Bronchial epithelial cell (primary cell): ENCODE data around the gene ACP6. TPM values are rescaled to one million over a fixed set of nuclear protein-coding genes. Genes with fewer than 3 reads are reported as not detected.

Source experiments
- DNase-seq: peaks from one replicate; pipeline ENCODE4 v3.0.0-alpha.2; 2010; ENCODE audit warnings: low read depth
- FAIRE-seq: peaks from 2 replicates; lab custom pipeline; 2011; peaks lifted over from hg19 to GRCh38; lab: Jason Lieb, UNC
- H3K27me3 ChIP-seq: 2 replicates; pipeline ENCODE4 v1.5.1; 2011; ENCODE audit warnings: low read length; ENCODE audit not compliant: control insufficient read depth, insufficient read depth
- H3K36me3 ChIP-seq: 2 replicates; pipeline ENCODE4 v1.5.1; 2011; ENCODE audit warnings: low read length; ENCODE audit not compliant: control insufficient read depth, insufficient read depth
- H3K4me3 ChIP-seq: 2 replicates; pipeline ENCODE4 v1.5.1; 2011; ENCODE audit warnings: mild to moderate bottlenecking, low read depth, low read length, control low read depth
- total RNA-seq: library from RNA; depleted of rRNA; stranded (reverse); fragments of >200 nt; gene quantifications from 2 replicates; pipeline ENCODE4 v1.2.1, GENCODE V29; 2014
- TF ChIP-seq, protein P1 (sequence below): IDR thresholded peaks from 2 replicates; pipeline ENCODE4 v1.5.1; 2011; ENCODE audit warnings: mild to moderate bottlenecking, moderate library complexity, low read length, control low read depth, inconsistent platforms; ENCODE audit not compliant: insufficient read depth, severe bottlenecking

The ACP6 gene
- total RNA-seq, 1 donor from 2014 or later = 6.6 TPM

DNA sequence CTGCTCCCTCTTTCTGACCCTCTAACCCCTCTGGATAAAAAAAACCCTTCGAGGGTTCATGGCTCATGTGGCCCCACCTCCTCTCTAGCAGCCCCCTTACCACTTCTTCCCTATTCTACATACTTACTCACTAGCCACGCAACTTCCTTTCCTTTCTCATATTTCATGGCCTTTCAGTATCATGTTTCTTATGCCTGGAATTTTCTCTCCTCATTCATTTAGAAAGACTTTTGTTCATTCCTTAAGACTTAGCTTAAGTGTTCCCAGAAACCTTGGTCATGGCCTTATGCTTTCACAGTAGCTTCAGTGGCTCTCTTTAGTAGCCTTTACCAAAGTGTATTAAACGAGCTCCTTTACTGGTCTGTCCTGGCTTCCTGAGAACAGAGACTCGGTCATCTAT, 6.1 kb downstream of the ACP6 start:
- H3K36me3 ChIP-seq = peaks cover 1% of the 10 kb centered on the region
- no peaks in the 10 kb centered on the region for H3K27me3 ChIP-seq
- no peak overlapping the region for H3K4me3 ChIP-seq
- TF ChIP-seq, protein P1, sequence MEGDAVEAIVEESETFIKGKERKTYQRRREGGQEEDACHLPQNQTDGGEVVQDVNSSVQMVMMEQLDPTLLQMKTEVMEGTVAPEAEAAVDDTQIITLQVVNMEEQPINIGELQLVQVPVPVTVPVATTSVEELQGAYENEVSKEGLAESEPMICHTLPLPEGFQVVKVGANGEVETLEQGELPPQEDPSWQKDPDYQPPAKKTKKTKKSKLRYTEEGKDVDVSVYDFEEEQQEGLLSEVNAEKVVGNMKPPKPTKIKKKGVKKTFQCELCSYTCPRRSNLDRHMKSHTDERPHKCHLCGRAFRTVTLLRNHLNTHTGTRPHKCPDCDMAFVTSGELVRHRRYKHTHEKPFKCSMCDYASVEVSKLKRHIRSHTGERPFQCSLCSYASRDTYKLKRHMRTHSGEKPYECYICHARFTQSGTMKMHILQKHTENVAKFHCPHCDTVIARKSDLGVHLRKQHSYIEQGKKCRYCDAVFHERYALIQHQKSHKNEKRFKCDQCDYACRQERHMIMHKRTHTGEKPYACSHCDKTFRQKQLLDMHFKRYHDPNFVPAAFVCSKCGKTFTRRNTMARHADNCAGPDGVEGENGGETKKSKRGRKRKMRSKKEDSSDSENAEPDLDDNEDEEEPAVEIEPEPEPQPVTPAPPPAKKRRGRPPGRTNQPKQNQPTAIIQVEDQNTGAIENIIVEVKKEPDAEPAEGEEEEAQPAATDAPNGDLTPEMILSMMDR = no peak
- FAIRE-seq (no peak), DNase-seq (peak; percentile 41)

DNA sequence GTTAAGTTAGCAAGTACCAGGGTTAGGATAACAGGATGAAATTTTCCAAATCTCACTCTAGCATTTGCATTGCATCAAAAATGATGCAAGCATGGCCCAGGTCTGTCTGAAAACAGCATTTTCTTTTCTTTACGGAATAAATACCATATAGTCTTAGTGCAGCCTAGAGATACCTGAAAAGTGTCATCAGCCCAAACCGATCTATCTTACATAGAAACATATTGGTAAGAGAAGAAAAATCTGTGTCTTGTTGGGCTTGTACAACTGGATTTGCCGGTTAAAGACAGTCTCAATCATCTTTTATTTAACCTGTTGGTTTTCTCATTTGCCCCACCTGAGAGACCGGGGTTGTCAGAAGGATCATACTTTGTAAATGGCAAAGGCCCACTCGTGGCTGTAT, 15.8 kb downstream of the ACP6 start:
- Histone ChIP-seq H3K27me3 (no peaks in the 10 kb centered on the region), H3K36me3 (peaks cover 16% of the 10 kb centered on the region), H3K4me3 (no peak overlapping the region)
- DNase-seq (no peak), FAIRE-seq (no peak)
- TF ChIP-seq, protein P1 = no peak

DNA sequence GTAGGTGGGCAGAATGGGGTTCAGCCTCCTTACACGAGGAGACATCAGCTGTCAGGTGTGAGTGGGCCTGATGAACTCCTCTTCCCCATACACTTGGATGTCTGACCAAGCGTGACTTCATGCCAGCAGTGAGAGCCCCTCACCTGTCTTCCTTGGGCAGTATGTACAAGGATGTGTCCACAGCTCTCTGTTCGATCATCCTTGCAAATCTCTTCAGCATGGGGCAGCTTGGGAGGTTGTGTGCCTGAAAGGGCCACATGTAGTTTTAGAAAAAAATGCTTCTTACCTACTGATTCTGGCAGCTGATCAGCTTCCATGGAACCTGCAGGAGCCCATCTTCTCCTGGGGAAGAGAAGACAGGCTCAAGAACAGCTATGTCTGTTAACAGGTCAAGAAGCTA, 18.0 kb downstream of the ACP6 start:
- no peaks in the 10 kb centered on the region for H3K27me3 ChIP-seq
- TF ChIP-seq, protein P1 = no peak
- DNase-seq = no peak
- no peak for FAIRE-seq
- H3K4me3 ChIP-seq = no peak overlapping the region
- H3K36me3 ChIP-seq = peaks cover 21% of the 10 kb centered on the region

DNA sequence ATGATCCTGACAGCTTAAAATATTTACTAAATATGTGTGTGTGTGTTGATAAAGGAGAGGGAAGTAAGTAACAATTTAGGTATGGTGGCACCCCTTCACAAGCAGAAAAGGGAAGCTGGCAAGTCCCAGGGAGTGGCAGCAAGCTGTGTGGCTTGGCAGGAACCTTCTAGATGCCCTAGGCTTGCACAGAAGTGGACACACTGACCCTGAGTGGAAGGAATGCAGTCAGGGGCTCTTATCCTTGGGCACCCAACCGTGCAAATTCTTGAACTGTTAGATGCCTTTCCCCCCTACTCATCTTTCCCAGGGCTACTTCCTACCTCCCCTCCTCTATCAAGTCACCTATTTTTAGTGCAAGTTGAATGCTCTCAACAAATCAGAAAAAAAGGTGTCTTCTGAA, 18.9 kb downstream of the ACP6 start:
- TF ChIP-seq, protein P1 = no peak
- DNase-seq (no peak), FAIRE-seq (no peak)
- H3K27me3 ChIP-seq = no peaks in the 10 kb centered on the region
- peaks cover 21% of the 10 kb centered on the region for H3K36me3 ChIP-seq
- H3K4me3 ChIP-seq = no peak overlapping the region

DNA sequence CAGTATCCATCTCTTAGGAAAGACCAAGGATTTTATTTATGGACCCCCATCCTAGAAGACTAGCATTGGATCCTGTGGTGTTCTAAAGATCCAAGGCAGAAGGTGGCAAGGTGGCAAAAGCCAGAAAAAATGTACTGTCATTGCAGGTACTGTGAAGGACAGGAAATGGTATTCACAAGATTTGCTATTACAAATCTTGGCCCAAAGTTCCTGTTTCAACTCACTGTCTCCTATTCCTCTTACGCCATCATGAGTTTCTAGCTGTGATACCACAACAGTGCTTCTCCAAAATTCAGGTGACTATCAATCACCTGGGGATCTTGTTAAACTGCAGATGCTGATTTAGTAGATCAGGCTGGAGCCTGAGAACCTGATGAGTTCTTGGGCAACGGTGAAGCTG, 21.4 kb downstream of the ACP6 start:
- TF ChIP-seq, protein P1 = no peak
- FAIRE-seq = no peak
- no peaks in the 10 kb centered on the region for H3K27me3 ChIP-seq
- no peak overlapping the region for H3K4me3 ChIP-seq
- peaks cover 15% of the 10 kb centered on the region for H3K36me3 ChIP-seq
- DNase-seq = no peak
